ENCODE data around the gene GNB1. TPM values are rescaled to one million over a fixed set of nuclear protein-coding genes. Genes with fewer than 3 reads are reported as not detected.
A peak's percentile ranks its signal among the peaks of the same experiment; 100 is the strongest.

The GNB1 gene
- total and polyA plus RNA-seq, 3 donors from 2014 or later = 223 to 256 (median 240) TPM

DNA sequence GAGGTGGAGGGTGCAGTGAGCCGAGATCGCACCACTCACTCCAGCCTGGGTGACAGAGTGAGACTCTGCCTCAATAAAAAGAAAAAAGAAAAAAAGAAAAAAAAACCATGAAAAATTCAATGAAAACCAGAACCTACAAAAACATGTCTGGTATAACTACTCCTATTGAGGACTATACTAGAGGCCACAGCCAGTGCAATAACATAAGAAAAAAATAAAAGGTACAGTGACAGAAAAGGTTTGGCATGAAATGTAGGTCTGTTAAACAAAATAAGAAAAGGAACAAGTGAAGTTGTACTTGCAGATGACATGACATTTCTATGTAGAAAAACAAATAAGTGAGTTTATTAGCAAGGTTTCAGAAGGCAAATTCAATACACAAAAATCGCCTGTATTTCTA is 120.8 kb downstream of the GNB1 start:
- Histone ChIP-seq H3K4me3 (no peak overlapping the region), H3K36me3 (ENCODE audit: low read depth, missing control alignments) (no peaks in the 10 kb centered on the region), H3K9me3 (no peaks in the 10 kb centered on the region), H3K27ac (no peak overlapping the region), H3K4me1 (peaks cover 6% of the 10 kb centered on the region), H3K27me3 (no peaks in the 10 kb centered on the region)
- TF ChIP-seq POLR2A (IDR thresholded peaks at IDR 0.05) = no peak
- TF ChIP-seq, protein P1, sequence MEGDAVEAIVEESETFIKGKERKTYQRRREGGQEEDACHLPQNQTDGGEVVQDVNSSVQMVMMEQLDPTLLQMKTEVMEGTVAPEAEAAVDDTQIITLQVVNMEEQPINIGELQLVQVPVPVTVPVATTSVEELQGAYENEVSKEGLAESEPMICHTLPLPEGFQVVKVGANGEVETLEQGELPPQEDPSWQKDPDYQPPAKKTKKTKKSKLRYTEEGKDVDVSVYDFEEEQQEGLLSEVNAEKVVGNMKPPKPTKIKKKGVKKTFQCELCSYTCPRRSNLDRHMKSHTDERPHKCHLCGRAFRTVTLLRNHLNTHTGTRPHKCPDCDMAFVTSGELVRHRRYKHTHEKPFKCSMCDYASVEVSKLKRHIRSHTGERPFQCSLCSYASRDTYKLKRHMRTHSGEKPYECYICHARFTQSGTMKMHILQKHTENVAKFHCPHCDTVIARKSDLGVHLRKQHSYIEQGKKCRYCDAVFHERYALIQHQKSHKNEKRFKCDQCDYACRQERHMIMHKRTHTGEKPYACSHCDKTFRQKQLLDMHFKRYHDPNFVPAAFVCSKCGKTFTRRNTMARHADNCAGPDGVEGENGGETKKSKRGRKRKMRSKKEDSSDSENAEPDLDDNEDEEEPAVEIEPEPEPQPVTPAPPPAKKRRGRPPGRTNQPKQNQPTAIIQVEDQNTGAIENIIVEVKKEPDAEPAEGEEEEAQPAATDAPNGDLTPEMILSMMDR (IDR thresholded peaks at IDR 0.05) = no peak
- WGBS, 2 donors = 96 to 97% methylated on average over 3 of the region's 3 CpGs
- intact Hi-C loops (cut with DNase I; ENCODE audit: low total_unique reads) = loop anchor here (10.0 kb wide), 1 partner anchor 135 kb away; no protein-coding TSS in a partner anchor
- DNase-seq = no peak

GRCh38 chr1:1768249-1768992 is 122.5 kb downstream of the GNB1 start:
- WGBS, 2 donors = 81 to 85% methylated on average over 7 of the region's 7 CpGs
- Histone ChIP-seq H3K4me3 (no peak overlapping the region), H3K9me3 (no peaks in the 10 kb centered on the region), H3K27ac (no peak overlapping the region), H3K4me1 (peaks cover 5% of the 10 kb centered on the region), H3K36me3 (ENCODE audit: low read depth, missing control alignments) (no peaks in the 10 kb centered on the region), H3K27me3 (no peaks in the 10 kb centered on the region)
- intact Hi-C loops (cut with DNase I; ENCODE audit: low total_unique reads) = no loop called here
- no peak for TF ChIP-seq POLR2A (IDR thresholded peaks at IDR 0.05)
- TF ChIP-seq, protein P1 (IDR thresholded peaks at IDR 0.05) = no peak
- DNase-seq = no peak

DNA sequence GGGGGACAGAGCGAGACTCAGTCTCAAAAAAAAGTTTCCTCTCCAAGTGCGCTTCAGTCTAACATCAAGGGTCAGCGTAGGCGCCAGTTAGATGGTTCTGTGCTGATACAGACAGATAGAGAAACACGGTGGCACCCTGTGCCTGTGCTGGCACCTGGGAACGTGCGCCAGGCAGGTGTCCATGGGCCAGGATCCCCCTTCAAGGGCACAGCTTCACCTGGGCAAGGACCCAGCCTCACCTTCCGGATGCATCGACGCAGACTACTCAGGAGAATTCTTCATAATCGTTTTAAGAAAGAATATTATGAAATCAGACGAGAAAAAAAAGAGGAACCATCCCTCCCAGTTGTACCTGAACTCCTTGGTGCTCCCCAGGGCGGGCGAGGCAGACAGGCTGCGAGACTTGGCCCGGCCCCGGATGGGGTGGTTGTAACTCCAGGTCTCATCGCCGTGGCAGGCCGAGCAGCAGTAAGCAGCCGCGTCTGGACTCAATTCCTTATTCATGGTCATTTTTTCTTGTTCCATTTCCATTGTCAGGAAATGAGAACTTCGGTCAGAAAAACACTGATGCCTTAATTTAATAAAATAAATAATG is 125.9 kb downstream of the GNB1 start:
- Histone ChIP-seq H3K27ac (peak overlapping the region in 1 of 2 donors; percentile 37), H3K4me3 (no peak overlapping the region), H3K9me3 (no peaks in the 10 kb centered on the region), H3K36me3 (ENCODE audit: low read depth, missing control alignments) (no peaks in the 10 kb centered on the region), H3K4me1 (peaks cover 12% of the 10 kb centered on the region), H3K27me3 (no peaks in the 10 kb centered on the region)
- no peak for DNase-seq
- TF ChIP-seq POLR2A (IDR thresholded peaks at IDR 0.05) = no peak
- TF ChIP-seq, protein P1 (IDR thresholded peaks at IDR 0.05) = no peak
- WGBS, 2 donors = 89 to 94% methylated on average over 22 to 23 of the region's 23 CpGs
- intact Hi-C loops (cut with DNase I; ENCODE audit: low total_unique reads) = no loop called here

DNA sequence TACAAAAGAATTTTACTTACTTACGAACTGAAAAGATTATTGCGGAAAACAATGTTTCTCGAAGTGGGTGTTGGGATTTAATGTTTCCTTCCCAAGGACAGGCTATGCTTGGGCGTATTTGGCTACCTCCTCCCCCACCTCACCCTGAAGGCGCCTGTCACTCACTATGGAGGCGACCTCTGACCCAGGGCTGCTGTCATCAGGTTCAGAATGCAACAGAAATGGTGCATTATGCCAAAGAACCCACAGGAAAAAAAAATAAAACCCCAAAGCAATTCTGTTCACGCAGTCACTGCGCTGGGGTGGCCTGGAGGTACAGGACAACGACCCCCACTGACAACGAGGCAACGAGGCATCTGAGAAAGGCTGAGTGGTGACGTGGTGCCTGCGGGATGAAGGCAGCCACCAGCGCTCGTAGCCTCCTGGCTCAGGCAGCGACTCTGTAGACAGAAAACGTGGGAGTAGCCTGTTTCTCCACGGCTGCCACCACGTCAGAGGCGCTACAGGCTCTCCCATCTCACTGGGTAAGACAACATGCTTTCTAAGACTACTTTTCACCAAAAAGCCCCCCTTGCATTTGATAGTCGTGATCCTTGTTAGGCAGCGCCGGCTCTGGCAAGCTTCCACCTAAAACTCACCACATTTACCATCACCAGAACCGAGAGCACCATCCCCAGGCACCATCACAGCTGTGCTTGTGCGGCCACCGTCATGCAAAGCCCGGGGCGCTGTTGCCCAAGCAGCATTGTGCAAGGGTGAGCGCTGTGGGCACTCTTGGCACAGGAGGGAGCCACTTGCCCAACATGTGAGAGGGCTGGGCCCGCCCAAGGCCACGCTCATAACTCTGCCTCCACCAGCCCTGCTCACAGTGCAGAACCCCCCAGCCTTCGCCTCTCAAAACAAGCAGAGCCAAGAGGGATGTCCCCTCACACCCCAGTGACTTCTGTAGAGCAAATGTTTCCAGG is 126.9 kb downstream of the GNB1 start:
- no peaks in the 10 kb centered on the region for H3K9me3 ChIP-seq
- H3K4me3 ChIP-seq = no peak overlapping the region
- intact Hi-C loops (cut with DNase I; ENCODE audit: low total_unique reads) = no loop called here
- TF ChIP-seq, protein P1 (IDR thresholded peaks at IDR 0.05) = peak in 2 of 3 experiments; percentile 14
- no peak for TF ChIP-seq POLR2A (IDR thresholded peaks at IDR 0.05)
- WGBS, 2 donors = 63 to 81% methylated on average over 28 to 31 of the region's 32 CpGs
- H3K27me3 ChIP-seq = no peaks in the 10 kb centered on the region
- H3K4me1 ChIP-seq = peaks cover 12% of the 10 kb centered on the region
- no peaks in the 10 kb centered on the region for H3K36me3 ChIP-seq (ENCODE audit: low read depth, missing control alignments)
- peak overlapping the region; percentile 37 to 45 for H3K27ac ChIP-seq
- peak; percentile 92 for DNase-seq

Measured in testis (tissue), 3 donors.